ENCODE measurements around the gene CELA1. TPM values are rescaled to one million over a fixed set of nuclear protein-coding genes. Genes with fewer than 3 reads are reported as not detected.

CELA1 gene
- total RNA-seq, 2 experiments from 2014 or later, result not detected

- intact Hi-C loops (cut with micrococcal nuclease; ENCODE audit: unreplicated experiment), result no loop called here
- Histone ChIP-seq H3K79me2 (ENCODE audit: insufficient read depth, low read depth, low read length) (no peaks in the 10 kb centered on the region), H2AFZ (ENCODE audit: low read length) (no peak overlapping the region), H4K20me1 (ENCODE audit: insufficient read depth, low read length) (no peaks in the 10 kb centered on the region), H3K4me2 (ENCODE audit: low read length) (no peak overlapping the region), H3K9me2 (ENCODE audit: insufficient read depth, low read length) (no peaks in the 10 kb centered on the region), H3K27ac (ENCODE audit: low read depth, low read length, poor library complexity, severe bottlenecking) (no peak overlapping the region), H3K36me3 (ENCODE audit: insufficient read depth, low read length) (no peaks in the 10 kb centered on the region), H3K4me3 (ENCODE audit: low read depth, low read length, poor library complexity, severe bottlenecking) (no peak overlapping the region), H3K9me3 (ENCODE audit: low read length) (no peaks in the 10 kb centered on the region), H3K4me1 (ENCODE audit: insufficient read depth, low read length, poor library complexity, severe bottlenecking) (peaks cover 5% of the 10 kb centered on the region)
- POLR2A ChIA-PET, result no interaction called here
- DNase-seq (ENCODE audit: low spot score), result no peak
- TF ChIP-seq CTCF (conservative IDR thresholded peaks at IDR 0.05; ENCODE audit: low read length) (no peak), EZH2phosphoT487 (IDR thresholded peaks at IDR 0.05; ENCODE audit: borderline replicate concordance, low read depth, low read length) (no peak)
- BruUV-seq (replicated peaks), result no TSS peak
- CTCF ChIA-PET (ENCODE audit: unreplicated experiment), result no interaction called here
Measured at GRCh38 chr12:51362747-51363342, 16.4 kb upstream of the CELA1 start.

- no peaks in the 10 kb centered on the region for H3K36me3 ChIP-seq (ENCODE audit: insufficient read depth, low read length)
- no peaks in the 10 kb centered on the region for H3K9me3 ChIP-seq (ENCODE audit: low read length)
- DNase-seq (ENCODE audit: low spot score), result no peak
- ChIA-PET POLR2A (interaction anchor here (0.6 kb wide), 1 partner anchor 14 kb away, joined by 4 read pairs; no protein-coding TSS in a partner anchor), CTCF (ENCODE audit: unreplicated experiment) (no interaction called here)
- no peak for TF ChIP-seq EZH2phosphoT487 (IDR thresholded peaks at IDR 0.05; ENCODE audit: borderline replicate concordance, low read depth, low read length)
- TF ChIP-seq CTCF (conservative IDR thresholded peaks at IDR 0.05; ENCODE audit: low read length), result no peak
- no peaks in the 10 kb centered on the region for H4K20me1 ChIP-seq (ENCODE audit: insufficient read depth, low read length)
- no peak overlapping the region for H2AFZ ChIP-seq (ENCODE audit: low read length)
- no peak overlapping the region for H3K4me3 ChIP-seq (ENCODE audit: low read depth, low read length, poor library complexity, severe bottlenecking)
- H3K4me2 ChIP-seq (ENCODE audit: low read length), result no peak overlapping the region
- no TSS peak for BruUV-seq (replicated peaks)
- peaks cover 8% of the 10 kb centered on the region for H3K4me1 ChIP-seq (ENCODE audit: insufficient read depth, low read length, poor library complexity, severe bottlenecking)
- H3K9me2 ChIP-seq (ENCODE audit: insufficient read depth, low read length), result no peaks in the 10 kb centered on the region
- no peaks in the 10 kb centered on the region for H3K79me2 ChIP-seq (ENCODE audit: insufficient read depth, low read depth, low read length)
- intact Hi-C loops (cut with micrococcal nuclease; ENCODE audit: unreplicated experiment), result no loop called here
- no peak overlapping the region for H3K27ac ChIP-seq (ENCODE audit: low read depth, low read length, poor library complexity, severe bottlenecking)
Measured at GRCh38 chr12:51362307-51362706, 15.8 kb upstream of the CELA1 start.

GRCh38 chr12:51361161-51362016 lies 14.9 kb upstream of the CELA1 start:
- Histone ChIP-seq H3K79me2 (ENCODE audit: insufficient read depth, low read depth, low read length) (no peaks in the 10 kb centered on the region), H3K9me3 (ENCODE audit: low read length) (no peaks in the 10 kb centered on the region), H3K4me3 (ENCODE audit: low read depth, low read length, poor library complexity, severe bottlenecking) (no peak overlapping the region), H3K36me3 (ENCODE audit: insufficient read depth, low read length) (no peaks in the 10 kb centered on the region), H3K4me1 (ENCODE audit: insufficient read depth, low read length, poor library complexity, severe bottlenecking) (peaks cover 13% of the 10 kb centered on the region), H3K4me2 (ENCODE audit: low read length) (no peak overlapping the region), H3K9me2 (ENCODE audit: insufficient read depth, low read length) (no peaks in the 10 kb centered on the region), H2AFZ (ENCODE audit: low read length) (no peak overlapping the region), H3K27ac (ENCODE audit: low read depth, low read length, poor library complexity, severe bottlenecking) (no peak overlapping the region), H4K20me1 (ENCODE audit: insufficient read depth, low read length) (no peaks in the 10 kb centered on the region)
- no TSS peak for BruUV-seq (replicated peaks)
- ChIA-PET CTCF (ENCODE audit: unreplicated experiment) (no interaction called here), POLR2A (no interaction called here)
- no peak for TF ChIP-seq EZH2phosphoT487 (IDR thresholded peaks at IDR 0.05; ENCODE audit: borderline replicate concordance, low read depth, low read length)
- no peak for TF ChIP-seq CTCF (conservative IDR thresholded peaks at IDR 0.05; ENCODE audit: low read length)
- intact Hi-C loops (cut with micrococcal nuclease; ENCODE audit: unreplicated experiment), result no loop called here
- no peak for DNase-seq (ENCODE audit: low spot score)

All from OCI-LY7 (cell line).